ENCODE data around the gene B4GALT5.
"Not testable (repeated sequence)": the region's sequence is repeated elsewhere in the genome, so short reads cannot be mapped to it uniquely, and the experiment has no call there.

Gene B4GALT5

GRCh38 chr20:49713753-49714712 lies at the start of gene B4GALT5:
Gene B4GALT5 (minus strand): TSS chr20:49713878. CDS start chr20:49713690, 188 bp downstream.
- peak; percentile 59 for DNase-seq

DNA sequence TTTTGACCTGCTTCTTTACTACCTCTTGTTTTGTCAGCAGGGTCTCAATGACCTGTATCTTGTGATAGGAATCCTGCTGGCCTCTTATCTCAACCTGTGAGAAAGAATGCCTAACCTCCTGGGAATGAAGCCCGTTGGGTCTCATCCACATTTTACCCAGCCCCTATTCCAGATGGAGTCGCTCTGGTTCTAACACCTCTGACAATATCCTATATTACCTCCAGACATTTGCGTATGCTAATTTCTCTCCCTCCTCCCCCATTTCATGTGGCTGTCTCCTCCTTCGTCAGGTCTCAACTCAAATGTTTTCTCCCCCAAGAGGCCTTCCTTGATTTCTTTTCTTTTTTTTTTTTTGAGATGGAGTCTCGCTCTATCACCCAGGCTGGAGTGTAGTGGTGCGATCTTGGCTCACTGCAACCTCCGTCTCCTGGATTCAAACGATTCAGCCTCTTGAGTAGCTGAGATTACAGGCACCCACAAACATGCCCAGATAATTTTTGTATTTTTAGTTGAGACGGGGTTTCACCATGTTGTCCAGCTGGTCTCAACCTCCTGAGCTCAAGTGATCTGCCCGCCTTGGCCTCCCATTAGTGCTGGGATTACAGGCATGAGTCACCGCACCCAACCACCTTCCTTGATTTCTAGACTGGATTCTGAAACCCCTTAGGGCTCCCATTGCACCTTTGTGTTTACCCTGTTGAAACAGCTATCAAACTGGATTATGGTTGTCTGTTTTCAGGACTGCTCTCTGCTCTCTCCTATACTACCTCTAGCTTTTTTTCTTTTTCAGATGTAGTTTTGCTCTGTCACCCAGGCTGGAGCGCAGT lies 49.5 kb upstream of the B4GALT5 start:
- no peak for DNase-seq

DNA sequence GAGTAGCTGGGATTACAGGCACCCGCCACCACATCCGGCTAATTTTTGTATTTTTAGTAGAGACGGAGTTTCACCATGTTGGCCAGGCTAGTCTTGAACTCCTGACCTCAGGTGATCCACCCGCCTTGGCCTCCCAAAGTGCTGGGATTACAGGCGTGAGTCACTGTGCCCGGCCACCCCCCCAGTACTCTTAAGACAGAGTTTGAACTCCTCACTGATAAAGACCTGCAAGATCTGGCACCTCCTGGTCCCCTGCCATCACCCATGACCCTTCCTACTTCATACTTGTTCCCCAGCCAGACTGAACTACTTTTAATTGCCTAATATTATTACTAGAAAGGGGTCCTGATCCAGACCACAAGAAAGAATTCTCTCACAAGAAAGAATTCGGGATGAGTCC lies 48.2 kb upstream of the B4GALT5 start:
- DNase-seq: not testable (repeated sequence)

GRCh38 chr20:49759266-49759950 lies 45.7 kb upstream of the B4GALT5 start:
- DNase-seq: no peak

- no peak for DNase-seq
These were observed 45.1 kb upstream of the B4GALT5 start for GRCh38 chr20:49758781-49759180.

DNA sequence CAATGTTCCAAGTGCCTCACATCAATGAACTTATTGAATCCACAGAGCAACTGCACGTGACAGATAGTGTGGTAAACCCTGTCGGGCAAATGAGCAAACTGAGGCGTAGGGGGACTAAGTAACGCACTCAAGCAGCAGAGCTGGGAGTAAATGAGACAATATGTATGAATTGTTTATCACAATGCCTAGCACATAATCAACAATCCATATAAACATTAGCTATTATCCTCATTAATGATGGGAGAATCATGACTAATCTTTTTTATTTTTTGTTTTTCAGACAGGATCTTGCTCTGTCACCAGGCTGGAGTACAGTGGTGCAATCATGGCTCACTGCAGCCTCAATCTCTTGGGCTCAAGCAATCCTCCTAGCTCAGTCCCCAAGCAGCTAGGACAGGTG lies 43.9 kb upstream of the B4GALT5 start:
- DNase-seq: no peak

DNA sequence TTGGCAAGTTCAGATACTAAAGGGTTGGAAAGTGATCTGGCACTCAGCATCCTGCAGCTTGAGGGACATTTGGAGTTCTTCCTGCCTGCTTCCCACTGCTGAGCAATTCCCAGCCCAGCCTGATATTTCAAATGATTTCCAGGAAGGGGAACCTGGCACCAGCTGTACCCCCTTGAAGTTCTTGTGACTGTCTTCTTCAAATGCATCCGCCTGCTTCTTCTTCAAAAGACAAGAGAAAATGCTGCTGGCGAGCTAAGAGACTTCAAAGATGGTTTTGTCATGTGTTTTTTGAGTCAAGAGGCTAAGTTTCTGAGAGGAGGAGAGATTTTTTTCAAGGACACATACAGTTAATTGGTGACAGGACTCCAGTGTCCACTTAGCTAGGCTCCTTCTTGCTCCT lies 42.6 kb upstream of the B4GALT5 start:
- no peak for DNase-seq

GRCh38 chr20:49754596-49754995 lies 40.9 kb upstream of the B4GALT5 start:
- DNase-seq: no peak

- DNase-seq: no peak
These were observed 39.5 kb upstream of the B4GALT5 start for GRCh38 chr20:49753133-49753532.

- no peak for DNase-seq
These were observed 38.7 kb upstream of the B4GALT5 start for GRCh38 chr20:49752201-49752903.

- DNase-seq: no peak
These were observed 37.7 kb upstream of the B4GALT5 start for GRCh38 chr20:49751397-49751736.

GRCh38 chr20:49750611-49751396 lies 37.1 kb upstream of the B4GALT5 start:
- no peak for DNase-seq

DNA sequence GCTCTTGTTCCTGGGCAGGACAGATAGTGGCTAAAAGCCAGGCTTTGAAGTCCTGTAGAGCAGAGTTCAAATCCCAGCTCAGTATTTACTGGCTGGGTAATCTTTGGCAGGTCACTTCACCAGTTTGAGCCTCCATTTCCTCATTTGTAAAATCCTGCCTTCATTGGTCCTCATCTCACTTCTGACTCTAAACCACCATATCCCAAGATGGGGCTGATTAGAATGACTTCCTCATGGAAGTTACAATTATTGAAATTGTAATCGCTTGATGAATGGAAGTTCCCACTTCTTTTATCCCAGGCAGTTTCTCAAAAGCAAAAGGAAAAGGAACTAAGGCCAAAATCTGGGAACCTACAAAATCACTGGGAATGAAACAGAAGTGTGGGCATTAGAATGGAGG lies 35.9 kb upstream of the B4GALT5 start:
- DNase-seq: no peak

DNA sequence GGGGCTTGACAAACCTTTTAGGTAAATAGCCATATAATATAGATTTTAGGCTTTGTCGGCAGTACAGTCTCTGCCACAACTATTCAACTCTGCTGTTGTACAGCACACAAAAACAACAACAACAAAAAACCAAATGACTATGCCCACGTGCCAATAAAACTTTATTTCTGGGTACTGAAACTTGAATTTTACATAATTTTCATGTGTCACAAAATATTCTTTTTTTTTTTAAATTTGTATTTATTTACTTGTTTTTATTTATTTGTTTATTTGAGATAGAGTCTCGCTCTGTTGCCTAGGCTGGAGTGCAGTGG lies 34.8 kb upstream of the B4GALT5 start:
- no peak for DNase-seq

DNA sequence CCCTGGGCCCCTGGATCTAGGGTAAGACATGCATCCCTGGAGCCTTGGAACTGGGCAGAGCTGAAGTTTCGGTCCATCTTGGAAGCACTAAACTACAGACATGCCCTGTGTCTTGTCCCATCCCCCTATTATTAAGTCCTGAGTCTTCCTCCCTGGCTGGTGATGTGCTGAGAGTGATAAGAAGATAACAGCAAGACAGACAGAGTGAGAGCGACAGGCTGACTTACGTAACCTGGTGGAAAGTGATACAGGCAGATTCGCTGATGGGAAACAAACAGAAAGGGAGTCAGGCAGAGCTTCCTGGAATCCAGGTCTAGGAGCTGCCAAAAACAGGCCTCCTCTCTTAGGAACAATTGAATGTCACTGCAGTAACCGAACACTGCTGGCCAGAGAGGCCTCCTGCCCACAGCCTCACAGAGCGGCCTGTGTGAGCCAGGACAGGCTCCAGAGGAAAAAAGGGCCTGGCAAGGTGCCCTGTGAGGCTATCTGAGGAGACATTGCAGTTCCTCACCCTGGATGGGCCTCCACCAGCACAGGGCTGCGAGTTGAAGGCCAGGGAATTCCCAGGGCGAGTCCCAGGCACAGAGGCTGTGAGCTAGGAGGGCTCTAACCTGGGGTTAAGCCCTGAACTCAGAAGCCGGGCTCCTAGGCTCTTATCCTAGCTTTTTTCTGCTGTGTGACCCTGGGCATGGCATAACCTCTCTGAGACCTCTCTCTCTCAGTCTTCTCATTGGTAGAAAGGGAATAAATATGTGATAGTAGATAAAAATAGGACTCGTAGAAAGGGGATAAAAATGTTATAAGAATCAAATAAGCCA lies 34.2 kb upstream of the B4GALT5 start:
- DNase-seq: no peak

DNA sequence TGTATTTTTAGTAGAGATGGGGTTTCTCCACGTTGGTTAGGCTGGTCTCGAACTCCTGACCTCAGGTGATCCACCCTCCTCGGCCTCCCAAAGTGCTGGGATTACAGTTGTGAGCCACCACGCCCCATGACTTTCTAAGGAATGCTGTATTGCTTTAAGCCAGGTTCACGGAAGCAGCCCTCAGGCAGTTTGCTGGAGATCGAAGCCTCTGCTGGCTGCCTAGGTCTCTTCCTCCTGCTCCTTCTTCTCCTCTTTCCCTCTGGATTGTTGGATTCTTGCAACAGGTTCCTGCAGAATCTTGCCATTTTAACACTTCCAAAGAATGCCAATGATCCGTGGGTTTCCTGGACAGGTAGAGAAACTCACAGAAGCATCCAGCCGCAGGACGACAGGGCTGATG lies 29.3 kb upstream of the B4GALT5 start:
- no peak for DNase-seq

DNA sequence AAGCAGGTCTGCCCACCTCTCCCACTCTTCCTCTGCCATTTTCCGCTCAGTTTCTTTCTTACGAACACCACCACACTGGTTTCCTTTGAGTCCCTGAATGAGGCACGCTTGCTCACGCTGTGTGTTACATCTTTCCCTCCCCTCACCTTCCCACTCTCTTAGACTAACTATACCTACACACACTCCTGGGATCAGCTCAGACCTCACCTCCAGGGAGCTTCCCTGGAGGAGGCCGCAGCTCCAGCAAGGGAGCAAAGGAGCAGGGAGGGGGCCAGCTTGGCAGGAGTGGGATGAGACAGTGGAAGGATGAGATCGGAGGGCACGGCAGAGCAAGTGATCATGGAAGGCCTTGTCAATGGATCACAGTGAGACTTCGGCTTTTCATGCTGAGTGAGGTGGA lies 28.3 kb upstream of the B4GALT5 start:
- no peak for DNase-seq

DNA sequence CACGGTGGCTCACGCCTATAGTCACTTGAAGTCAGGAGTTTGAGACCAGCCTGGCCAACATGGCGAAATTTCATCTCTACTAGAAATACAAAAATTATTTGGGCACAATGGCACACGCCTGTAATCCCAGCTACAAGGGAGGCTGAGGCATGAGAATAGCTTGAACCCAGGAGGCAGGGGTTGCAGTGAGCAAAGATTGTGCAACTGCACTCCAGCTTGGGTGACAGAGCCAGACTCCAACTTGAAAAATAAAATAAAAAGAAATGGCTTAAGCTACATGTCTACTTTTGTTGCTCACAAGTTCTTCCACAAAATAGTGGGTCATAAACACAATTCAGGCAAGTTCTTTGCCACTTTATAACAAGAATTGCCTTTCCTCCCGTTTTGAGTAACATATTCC lies 27.1 kb upstream of the B4GALT5 start:
- no peak for DNase-seq

DNA sequence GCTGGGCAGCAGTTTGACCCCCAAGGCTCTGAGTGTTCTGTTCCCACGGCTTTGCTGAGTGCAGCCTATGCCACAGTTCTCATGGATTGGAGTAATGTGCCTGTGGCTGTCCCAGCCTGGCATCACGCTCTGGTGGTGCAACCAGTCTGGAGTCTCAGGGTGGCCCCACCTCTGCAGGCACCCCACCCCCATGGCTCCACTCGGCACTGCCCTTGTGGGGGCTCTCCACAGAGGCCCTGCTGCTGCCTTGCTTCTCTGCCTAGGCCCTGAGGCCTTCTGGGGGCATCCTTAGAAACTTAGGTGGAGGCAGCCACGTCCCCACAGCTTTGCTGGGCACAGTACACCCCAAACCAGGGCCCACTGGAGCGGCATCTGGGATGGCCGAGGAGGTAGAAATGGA lies 25.4 kb upstream of the B4GALT5 start:
- no peak for DNase-seq

DNA sequence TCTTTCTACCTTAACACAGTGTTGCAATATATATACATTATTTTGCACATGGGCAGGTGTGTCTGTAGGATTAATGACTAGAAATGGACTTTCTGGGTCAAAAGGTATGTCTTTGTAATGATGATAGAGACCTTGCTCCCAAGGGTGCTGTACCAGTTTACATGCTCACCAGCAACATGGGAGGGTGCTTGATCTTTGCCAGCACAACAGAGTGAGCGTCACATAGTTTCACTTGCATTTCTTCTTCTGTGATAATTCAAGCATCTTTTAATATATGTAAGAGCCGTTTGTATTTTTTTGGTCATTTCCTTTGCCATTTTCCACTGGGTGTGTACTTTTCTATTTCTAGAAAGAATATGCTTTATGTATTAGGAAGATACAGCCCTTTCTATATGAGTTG lies 23.6 kb upstream of the B4GALT5 start:
- DNase-seq: no peak

DNA sequence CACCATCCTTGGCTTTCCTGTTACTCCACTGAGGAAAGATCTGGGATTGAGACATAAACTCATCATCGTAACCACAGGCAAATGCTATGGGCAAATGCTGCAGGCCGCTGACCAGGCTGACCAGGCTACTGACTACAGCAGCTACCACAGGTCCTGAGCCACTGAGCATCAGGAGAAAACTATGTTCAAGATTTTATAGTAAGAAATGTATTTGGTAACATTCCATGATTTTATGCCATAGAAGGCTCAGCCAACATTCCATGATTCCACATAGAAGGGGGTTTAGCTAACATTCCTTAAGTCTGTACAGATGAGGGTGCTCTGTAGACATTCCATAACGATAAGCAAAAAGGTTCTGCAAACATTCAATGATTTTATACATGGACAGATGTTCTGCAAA lies 16.1 kb upstream of the B4GALT5 start:
- no peak for DNase-seq
